Smooth muscle cell (in vitro differentiated cells): Measurements from ENCODE around the gene MOB1A. TPM values are rescaled to one million over a fixed set of nuclear protein-coding genes. Genes with fewer than 3 reads are reported as not detected.

Experiments used
- DNase-seq: peaks from one replicate; lab custom pipeline; 2025; ENCODE audit not compliant: unreplicated experiment; lab: John Stamatoyannopoulos, UW
- H2AFZ ChIP-seq: fragments of 200-600 bp; sonication (generic); 2 replicates; pipeline ENCODE4 v1.6.0; 2016; ENCODE audit warnings: antibody characterized with exemption, low read depth, mild to moderate bottlenecking
- H3F3A ChIP-seq: fragments of 200-600 bp; sonication (generic); 2 replicates; pipeline ENCODE4 v1.6.0; 2017; ENCODE audit warnings: antibody characterized with exemption, low read depth
- H3K27ac ChIP-seq: fragments of 200-600 bp; sonication (generic); 2 replicates; pipeline ENCODE4 v1.5.1; 2016; ENCODE audit warnings: low read depth, mild to moderate bottlenecking
- H3K27me3 ChIP-seq: fragments of 200-600 bp; sonication (generic); 2 replicates; pipeline ENCODE4 v1.6.1; 2016; ENCODE audit warnings: low read depth, mild to moderate bottlenecking
- H3K36me3 ChIP-seq: fragments of 200-600 bp; sonication (generic); 2 replicates; pipeline ENCODE4 v1.5.1; 2016; ENCODE audit warnings: low read depth
- H3K4me1 ChIP-seq: fragments of 200-600 bp; sonication (generic); 2 replicates; pipeline ENCODE4 v1.5.1; 2016; ENCODE audit warnings: low read depth
- H3K4me2 ChIP-seq: fragments of 200-600 bp; sonication (generic); 2 replicates; pipeline ENCODE4 v1.6.0; 2016; ENCODE audit warnings: mild to moderate bottlenecking
- H3K4me3 ChIP-seq: fragments of 200-600 bp; sonication (generic); 2 replicates; pipeline ENCODE4 v1.5.1; 2016; ENCODE audit warnings: mild to moderate bottlenecking
- H3K79me2 ChIP-seq: fragments of 200-600 bp; sonication (generic); 2 replicates; pipeline ENCODE4 v1.6.0; 2016; ENCODE audit warnings: low read depth, mild to moderate bottlenecking
- H3K9ac ChIP-seq: fragments of 200-600 bp; sonication (generic); 2 replicates; pipeline ENCODE4 v1.6.0; 2016; ENCODE audit warnings: low read depth
- H3K9me3 ChIP-seq: fragments of 200-600 bp; sonication (generic); replicated peaks from 2 replicates; pipeline ENCODE4 v1.5.1; 2016; ENCODE audit warnings: low read depth
- H4K20me1 ChIP-seq: fragments of 200-600 bp; sonication (generic); 2 replicates; pipeline ENCODE4 v1.6.0; 2016; ENCODE audit warnings: low read depth
- WGBS: methylation state at CpG from one replicate; pipeline ENCODE4 v1.1.7; 2016; ENCODE audit warnings: low lambda C conversion rate; 5-methylcytosine and 5-hydroxymethylcytosine counted together
- polyA plus RNA-seq: library from polyadenylated mRNA; unstranded; fragments of >200 nt; fragmentation: Nextera tagmentation; extraction: Ambion mirVana; gene quantifications from 2 replicates; pipeline ENCODE4 v1.2.1, GENCODE V29; 2016
- total RNA-seq: library from RNA; depleted of rRNA; stranded (reverse); fragments of >200 nt; gene quantifications from 2 replicates; pipeline ENCODE4 v1.2.3, GENCODE V29; 2014
- TF ChIP-seq, protein P1 (sequence below): fragments of 200-600 bp; sonication (generic); IDR thresholded peaks from 2 replicates; pipeline ENCODE4 v1.5.1; 2017; ENCODE audit warnings: borderline replicate concordance, mild to moderate bottlenecking, antibody characterized with exemption; ENCODE audit not compliant: insufficient read depth, poor library complexity, severe bottlenecking

The MOB1A gene
- total and polyA plus RNA-seq, 2 experiments from 2014 or later, result 45.2 to 98.1 TPM

DNA sequence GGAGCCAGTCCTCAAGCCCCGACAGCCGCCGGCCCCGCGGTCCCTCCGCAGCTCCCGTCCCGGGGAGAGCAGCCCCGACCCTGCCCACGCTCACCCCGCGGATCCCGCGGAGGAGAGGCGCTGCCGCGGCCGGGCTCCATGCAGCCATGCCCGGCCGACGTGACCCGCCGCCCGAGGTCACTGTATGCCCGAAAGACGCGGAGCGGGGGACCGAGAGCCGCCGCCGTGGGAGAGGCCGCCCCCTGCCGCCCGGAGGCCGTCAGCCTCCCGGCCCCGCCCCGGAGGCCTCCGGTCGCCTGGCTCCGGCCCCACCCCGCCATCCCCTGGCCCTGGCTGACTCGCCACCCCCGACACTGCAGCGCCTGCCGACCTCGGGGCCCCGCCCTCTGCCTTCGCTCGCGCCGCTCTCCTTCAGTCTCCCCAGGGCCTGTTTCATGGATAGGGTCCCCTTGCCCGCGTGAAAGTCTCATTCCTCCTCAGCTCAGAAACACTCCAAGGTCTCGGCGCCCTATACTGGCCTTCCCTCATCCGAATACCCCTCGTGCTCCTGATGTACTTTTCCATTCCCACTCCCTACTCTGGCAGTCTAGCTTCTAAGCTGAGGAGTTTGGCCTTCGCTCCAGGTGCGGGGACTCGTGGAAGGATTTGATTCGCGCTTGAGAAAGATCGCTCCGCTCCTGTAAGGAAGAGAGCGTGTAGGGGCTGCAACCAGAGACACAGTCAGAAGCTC is 30.8 kb downstream of the MOB1A start, which contains the start of gene BOLA3:
Gene BOLA3, minus strand, starts transcription at position 186 of the 730 bp plus-strand sequence. Its CDS starts 38 bp downstream, at position 148.
- DNase-seq, result peak; percentile 63
- 1% methylated on average over 37 of the region's 67 CpGs for WGBS

GRCh38 chr2:74146929-74147726 is 31.6 kb downstream of the MOB1A start:
- no peaks in the 10 kb centered on the region for H3K27me3 ChIP-seq
- H3F3A ChIP-seq, result peaks cover 14% of the 10 kb centered on the region
- TF ChIP-seq, protein P1, sequence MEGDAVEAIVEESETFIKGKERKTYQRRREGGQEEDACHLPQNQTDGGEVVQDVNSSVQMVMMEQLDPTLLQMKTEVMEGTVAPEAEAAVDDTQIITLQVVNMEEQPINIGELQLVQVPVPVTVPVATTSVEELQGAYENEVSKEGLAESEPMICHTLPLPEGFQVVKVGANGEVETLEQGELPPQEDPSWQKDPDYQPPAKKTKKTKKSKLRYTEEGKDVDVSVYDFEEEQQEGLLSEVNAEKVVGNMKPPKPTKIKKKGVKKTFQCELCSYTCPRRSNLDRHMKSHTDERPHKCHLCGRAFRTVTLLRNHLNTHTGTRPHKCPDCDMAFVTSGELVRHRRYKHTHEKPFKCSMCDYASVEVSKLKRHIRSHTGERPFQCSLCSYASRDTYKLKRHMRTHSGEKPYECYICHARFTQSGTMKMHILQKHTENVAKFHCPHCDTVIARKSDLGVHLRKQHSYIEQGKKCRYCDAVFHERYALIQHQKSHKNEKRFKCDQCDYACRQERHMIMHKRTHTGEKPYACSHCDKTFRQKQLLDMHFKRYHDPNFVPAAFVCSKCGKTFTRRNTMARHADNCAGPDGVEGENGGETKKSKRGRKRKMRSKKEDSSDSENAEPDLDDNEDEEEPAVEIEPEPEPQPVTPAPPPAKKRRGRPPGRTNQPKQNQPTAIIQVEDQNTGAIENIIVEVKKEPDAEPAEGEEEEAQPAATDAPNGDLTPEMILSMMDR, result no peak
- H3K4me2 ChIP-seq, result peak overlapping the region; percentile 87
- no peaks in the 10 kb centered on the region for H3K36me3 ChIP-seq
- no peaks in the 10 kb centered on the region for H4K20me1 ChIP-seq
- peak overlapping the region; percentile 74 for H3K27ac ChIP-seq
- peak overlapping the region; percentile 83 for H2AFZ ChIP-seq
- H3K9ac ChIP-seq, result peak overlapping the region; percentile 86
- peaks cover 9% of the 10 kb centered on the region for H3K79me2 ChIP-seq
- no peaks in the 10 kb centered on the region for H3K9me3 ChIP-seq
- peaks cover 16% of the 10 kb centered on the region for H3K4me1 ChIP-seq
- DNase-seq, result no peak
- 12% methylated on average over 29 of the region's 29 CpGs for WGBS
- peak overlapping the region; percentile 85 for H3K4me3 ChIP-seq

More for the DNA sequence above, 30.8 kb downstream of the MOB1A start, which contains the start of gene BOLA3:
- no peaks in the 10 kb centered on the region for H3K9me3 ChIP-seq
- peaks cover 16% of the 10 kb centered on the region for H3K4me1 ChIP-seq
- H3K4me3 ChIP-seq, result peak within 1 kb of the TSS; percentile 85
- H4K20me1 ChIP-seq, result no peaks in the 10 kb centered on the region
- H3K4me2 ChIP-seq, result peak within 1 kb of the TSS; percentile 87
- no peaks in the 10 kb centered on the region for H3K27me3 ChIP-seq
- peak within 1 kb of the TSS; percentile 86 for H3K9ac ChIP-seq
- TF ChIP-seq, protein P1, result peak; percentile 59
- no peaks in the 10 kb centered on the region for H3K36me3 ChIP-seq
- peak within 1 kb of the TSS; percentile 74 for H3K27ac ChIP-seq
- H3K79me2 ChIP-seq, result peaks cover 9% of the 10 kb centered on the region
- H3F3A ChIP-seq, result peaks cover 16% of the 10 kb centered on the region
- H2AFZ ChIP-seq, result peak within 1 kb of the TSS; percentile 83

DNA sequence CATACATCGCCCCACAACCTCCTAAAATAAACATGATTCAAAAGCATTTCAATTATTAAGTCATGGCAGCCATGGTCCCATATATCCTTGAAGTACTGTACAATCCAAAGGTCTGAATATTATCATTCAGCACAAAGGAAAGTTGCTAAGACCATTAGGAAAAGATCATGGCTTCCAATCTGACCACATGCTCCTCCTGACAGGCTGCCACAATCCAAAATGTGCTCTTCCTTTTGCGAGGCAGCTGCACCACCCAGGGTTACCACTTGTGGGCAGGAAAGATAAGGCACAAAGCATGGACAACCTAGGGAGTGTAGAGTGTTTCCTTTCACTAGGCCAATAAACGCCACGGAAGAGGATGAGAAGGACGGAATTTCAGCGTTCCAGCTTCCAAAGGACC is 36.3 kb downstream of the MOB1A start:
- no peak overlapping the region for H3K9ac ChIP-seq
- no peak for DNase-seq
- peaks cover 9% of the 10 kb centered on the region for H3K79me2 ChIP-seq
- H3K9me3 ChIP-seq, result no peaks in the 10 kb centered on the region
- H3K4me1 ChIP-seq, result peaks cover 8% of the 10 kb centered on the region
- no peak overlapping the region for H3K4me3 ChIP-seq
- H2AFZ ChIP-seq, result no peak overlapping the region
- peaks cover 7% of the 10 kb centered on the region for H4K20me1 ChIP-seq
- no peaks in the 10 kb centered on the region for H3F3A ChIP-seq
- WGBS, result 80% methylated on average over 6 of the region's 6 CpGs
- no peaks in the 10 kb centered on the region for H3K36me3 ChIP-seq
- no peak overlapping the region for H3K4me2 ChIP-seq
- no peaks in the 10 kb centered on the region for H3K27me3 ChIP-seq
- H3K27ac ChIP-seq, result no peak overlapping the region
- TF ChIP-seq, protein P1, result no peak
